ENCODE data around the gene KMT2A.
"Not testable (repeated sequence)": the region's sequence is repeated elsewhere in the genome, so short reads cannot be mapped to it uniquely, and the experiment has no call there.

Gene KMT2A

GRCh38 chr11:118435290-118435892 is 901 bp upstream of the KMT2A start:
- DNase-seq: peak; percentile 34 to 63 (median 37)

GRCh38 chr11:118436639-118437207 is 431 bp downstream of the KMT2A start:
- peak in 2 of 3 donors; percentile 37 to 48 for DNase-seq

GRCh38 chr11:118437208-118438125 is 1.2 kb downstream of the KMT2A start:
- DNase-seq: peak in 1 of 3 donors; percentile 36

- DNase-seq: peak; percentile 52 to 69 (median 53)
These were observed 2.1 kb downstream of the KMT2A start for GRCh38 chr11:118438314-118438931.

- peak in 1 of 3 donors; percentile 28 for DNase-seq
These were observed 3.4 kb downstream of the KMT2A start for GRCh38 chr11:118439646-118440045.

- no peak for DNase-seq
These were observed 5.5 kb downstream of the KMT2A start for GRCh38 chr11:118441770-118442275.

GRCh38 chr11:118442301-118442700 is 6.0 kb downstream of the KMT2A start:
- no peak for DNase-seq

- no peak for DNase-seq
These were observed 6.8 kb downstream of the KMT2A start for GRCh38 chr11:118442908-118443589.

GRCh38 chr11:118443590-118444218 is 7.4 kb downstream of the KMT2A start:
- DNase-seq: no peak

- DNase-seq: no peak
These were observed 11.1 kb downstream of the KMT2A start for GRCh38 chr11:118447423-118447822.

GRCh38 chr11:118448294-118448693 is 12.0 kb downstream of the KMT2A start:
- no peak for DNase-seq

- DNase-seq: no peak
These were observed 13.1 kb downstream of the KMT2A start for GRCh38 chr11:118449316-118449918.

GRCh38 chr11:118450451-118450850 is 14.2 kb downstream of the KMT2A start:
- no peak for DNase-seq

- no peak for DNase-seq
These were observed 25.9 kb downstream of the KMT2A start for GRCh38 chr11:118462178-118462577.

GRCh38 chr11:118468968-118469367 is 32.7 kb downstream of the KMT2A start:
- DNase-seq: not testable (repeated sequence)

- peak in 1 of 3 donors; percentile 12 for DNase-seq
These were observed 34.7 kb downstream of the KMT2A start for GRCh38 chr11:118471030-118471429.

- DNase-seq: peak in 1 of 3 donors; percentile 10
These were observed 37.2 kb downstream of the KMT2A start for GRCh38 chr11:118473537-118473936.

GRCh38 chr11:118476676-118477075 is 40.4 kb downstream of the KMT2A start:
- DNase-seq: peak in 1 of 3 donors; percentile 5

GRCh38 chr11:118481238-118481637 is 44.9 kb downstream of the KMT2A start:
- not testable (repeated sequence) for DNase-seq

GRCh38 chr11:118484405-118484804 is 48.1 kb downstream of the KMT2A start:
- no peak for DNase-seq

GRCh38 chr11:118485273-118485672 is 49.0 kb downstream of the KMT2A start:
- DNase-seq: peak in 1 of 3 donors; percentile 10
